Measurements from ENCODE around the gene ANKS1B.
A peak's percentile ranks its signal among the peaks of the same experiment; 100 is the strongest.

Gene ANKS1B

GRCh38 chr12:99388671-99389195 lies 596.0 kb downstream of the ANKS1B start:
- DNase-seq (ENCODE audit: low read depth): no peak
- no peak overlapping the region for H3K4me3 ChIP-seq (ENCODE audit: control insufficient read depth, low read depth, low read length)
- TF ChIP-seq, protein P1, sequence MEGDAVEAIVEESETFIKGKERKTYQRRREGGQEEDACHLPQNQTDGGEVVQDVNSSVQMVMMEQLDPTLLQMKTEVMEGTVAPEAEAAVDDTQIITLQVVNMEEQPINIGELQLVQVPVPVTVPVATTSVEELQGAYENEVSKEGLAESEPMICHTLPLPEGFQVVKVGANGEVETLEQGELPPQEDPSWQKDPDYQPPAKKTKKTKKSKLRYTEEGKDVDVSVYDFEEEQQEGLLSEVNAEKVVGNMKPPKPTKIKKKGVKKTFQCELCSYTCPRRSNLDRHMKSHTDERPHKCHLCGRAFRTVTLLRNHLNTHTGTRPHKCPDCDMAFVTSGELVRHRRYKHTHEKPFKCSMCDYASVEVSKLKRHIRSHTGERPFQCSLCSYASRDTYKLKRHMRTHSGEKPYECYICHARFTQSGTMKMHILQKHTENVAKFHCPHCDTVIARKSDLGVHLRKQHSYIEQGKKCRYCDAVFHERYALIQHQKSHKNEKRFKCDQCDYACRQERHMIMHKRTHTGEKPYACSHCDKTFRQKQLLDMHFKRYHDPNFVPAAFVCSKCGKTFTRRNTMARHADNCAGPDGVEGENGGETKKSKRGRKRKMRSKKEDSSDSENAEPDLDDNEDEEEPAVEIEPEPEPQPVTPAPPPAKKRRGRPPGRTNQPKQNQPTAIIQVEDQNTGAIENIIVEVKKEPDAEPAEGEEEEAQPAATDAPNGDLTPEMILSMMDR (IDR thresholded peaks at IDR 0.05; ENCODE audit: control insufficient read depth, insufficient read depth, low read depth, low read length, missing control alignments): no peak

DNA sequence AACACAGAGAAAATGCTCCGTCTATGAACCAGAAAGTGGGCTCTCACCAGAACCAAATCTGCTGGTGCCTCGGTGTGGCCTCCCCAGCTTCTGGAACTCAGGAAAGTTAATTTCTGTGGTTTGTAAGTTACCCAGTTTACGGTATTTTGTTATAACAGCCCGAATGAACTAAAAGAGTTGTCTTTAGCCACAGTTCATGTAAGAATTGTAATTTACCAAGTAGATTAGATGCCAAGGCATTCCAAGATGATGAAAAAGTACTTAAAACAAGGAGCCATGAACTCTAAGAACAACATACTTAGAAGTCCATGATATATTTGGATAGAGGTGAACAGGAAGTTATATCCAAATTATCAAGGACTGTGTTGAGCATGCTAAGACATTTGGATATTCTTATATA lies 597.1 kb downstream of the ANKS1B start:
- no peak overlapping the region for H3K4me3 ChIP-seq (ENCODE audit: control insufficient read depth, low read depth, low read length)

DNA sequence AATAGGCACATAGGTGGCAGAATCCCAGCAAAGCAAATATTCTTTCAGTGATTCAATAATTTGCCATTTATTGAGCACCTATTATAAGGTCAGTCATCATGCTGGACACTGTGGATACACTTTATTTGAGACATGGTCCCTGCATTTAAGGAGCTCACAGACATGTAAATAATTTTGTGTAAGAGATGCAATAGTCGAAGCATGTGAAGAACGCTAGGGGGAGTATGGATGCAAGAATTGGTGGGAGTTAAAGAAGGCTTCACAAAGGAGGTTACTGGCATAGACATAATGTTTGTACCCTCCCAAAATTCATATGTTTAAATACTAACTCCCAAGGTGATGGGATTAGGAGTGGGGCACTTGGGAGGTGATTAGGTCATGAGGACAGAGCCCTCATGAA lies 597.8 kb downstream of the ANKS1B start:
- peak; percentile 24 for DNase-seq (ENCODE audit: low read depth)
- TF ChIP-seq, protein P1 (IDR thresholded peaks at IDR 0.05; ENCODE audit: control insufficient read depth, insufficient read depth, low read depth, low read length, missing control alignments): peak; percentile 62
- H3K4me3 ChIP-seq (ENCODE audit: control insufficient read depth, low read depth, low read length): no peak overlapping the region

More for the DNA sequence above, 597.1 kb downstream of the ANKS1B start:
- no peak for DNase-seq (ENCODE audit: low read depth)
- TF ChIP-seq, protein P1 (IDR thresholded peaks at IDR 0.05; ENCODE audit: control insufficient read depth, insufficient read depth, low read depth, low read length, missing control alignments): no peak

- no peak overlapping the region for H3K4me3 ChIP-seq (ENCODE audit: control insufficient read depth, low read depth, low read length)
- DNase-seq (ENCODE audit: low read depth): no peak
- TF ChIP-seq, protein P1 (IDR thresholded peaks at IDR 0.05; ENCODE audit: control insufficient read depth, insufficient read depth, low read depth, low read length, missing control alignments): no peak
These were observed 601.5 kb downstream of the ANKS1B start for GRCh38 chr12:99383258-99383657.

GRCh38 chr12:99381992-99382391 lies 602.7 kb downstream of the ANKS1B start:
- TF ChIP-seq, protein P1 (IDR thresholded peaks at IDR 0.05; ENCODE audit: control insufficient read depth, insufficient read depth, low read depth, low read length, missing control alignments): no peak
- H3K4me3 ChIP-seq (ENCODE audit: control insufficient read depth, low read depth, low read length): no peak overlapping the region
- no peak for DNase-seq (ENCODE audit: low read depth)

- TF ChIP-seq, protein P1 (IDR thresholded peaks at IDR 0.05; ENCODE audit: control insufficient read depth, insufficient read depth, low read depth, low read length, missing control alignments): no peak
- H3K4me3 ChIP-seq (ENCODE audit: control insufficient read depth, low read depth, low read length): no peak overlapping the region
- no peak for DNase-seq (ENCODE audit: low read depth)
These were observed 604.0 kb downstream of the ANKS1B start for GRCh38 chr12:99380701-99381100.

- H3K4me3 ChIP-seq (ENCODE audit: control insufficient read depth, low read depth, low read length): no peak overlapping the region
- no peak for DNase-seq (ENCODE audit: low read depth)
- TF ChIP-seq, protein P1 (IDR thresholded peaks at IDR 0.05; ENCODE audit: control insufficient read depth, insufficient read depth, low read depth, low read length, missing control alignments): no peak
These were observed 610.7 kb downstream of the ANKS1B start for GRCh38 chr12:99374023-99374422.

Measured in AG09309 (cell line).